Psoas muscle (tissue), 8 donors: ENCODE data around the gene PLEKHH2. TPM values are rescaled to one million over a fixed set of nuclear protein-coding genes. Genes with fewer than 3 reads are reported as not detected.

Source experiments
- ATAC-seq, 4 donors: fragments of 200-7000 bp; cut with Tn5 transposase; one replicate each; pipeline ENCODE4 v1.9.1; 2020; ENCODE audit warnings: moderate library complexity in 3 of 4, mild to moderate bottlenecking in 2 of 4
- DNase-seq, 2 donors: peaks; one replicate each; pipeline ENCODE4 v3.0.0-alpha.2; 2020
- H3K27ac ChIP-seq: fragments of 200-600 bp; one replicate; pipeline ENCODE4 v1.8.0; 2022
- H3K27me3 ChIP-seq, 3 donors: fragments of 200-600 bp in 1 of 3; one replicate each; pipeline versions ENCODE4 v1.6.1 to v1.8.0; 2013 to 2022; ENCODE audit warnings: low read length in 2 of 3, mild to moderate bottlenecking in 2 of 3, moderate library complexity in 1 of 3; ENCODE audit not compliant: insufficient read depth in 3 of 3
- H3K36me3 ChIP-seq, 2 donors: fragments of 200-600 bp in 1 of 2; one replicate each; pipeline versions ENCODE4 v1.6.1 to v1.8.0; 2013 to 2022; ENCODE audit warnings: low read depth in 1 of 2, mild to moderate bottlenecking in 1 of 2, moderate library complexity in 1 of 2; ENCODE audit not compliant: insufficient read depth in 1 of 2
- H3K4me1 ChIP-seq: fragments of 200-600 bp; one replicate; pipeline ENCODE4 v1.8.0; 2022
- H3K4me3 ChIP-seq: fragments of 200-600 bp; one replicate; pipeline ENCODE4 v1.8.0; 2022; ENCODE audit warnings: mild to moderate bottlenecking
- H3K9me3 ChIP-seq: fragments of 200-600 bp; one replicate; pipeline ENCODE4 v1.8.0; 2022
- CTCF ChIP-seq: fragments of 200-600 bp; IDR thresholded peaks from one replicate; pipeline ENCODE4 v1.8.0; 2022; ENCODE audit warnings: antibody characterized with exemption
- WGBS, 3 donors: extraction: QIAGEN DNeasy Blood & Tissue Kit; methylation state at CpG; one replicate each; pipeline versions ENCODE4 v1.1.6 to v1.1.7; 2013; 5-methylcytosine and 5-hydroxymethylcytosine counted together
- intact Hi-C, 2 donors: fragments of 100-400 bp; cut with DNase I; formaldehyde crosslinking; loops; one replicate each; pipeline versions ENCODE4 v1.11.0 to v1.14.2; 2022
- polyA plus RNA-seq, 3 donors: library from polyadenylated mRNA; stranded (reverse); fragments of 200-250 nt; gene quantifications; one replicate each; pipeline ENCODE4 v1.2.3, GENCODE V29; 2013
- total RNA-seq, 4 donors: library from RNA; stranded (reverse); fragmentation: NEBNext Ultra II Directional in 2 of 4; extraction: Animal tissue kit (Norgen Biotek cat#: 25700) in 2 of 4; gene quantifications; one replicate each; pipeline versions ENCODE4 v1.2.1 to v1.2.4, GENCODE V29; 2021 to 2023
- donor health status: healthy with polysubstance abuse.
- donor health status: DM: no; HTN: no; CAD: no; lungs with moderate emphysema.
- donor health status: Bipolar disorder and iron deficiency.
- donor health status: healthy.
- donor health status: DM: yes; HTN: yes; CAD: no.
- donor health status: DM: no; HTN: no; CAD: no.
- donor health status: DM: no; HTN: no; CAD: no.
- donor health status: DM: yes; HTN: yes; CAD: no.

Gene PLEKHH2
- total and polyA plus RNA-seq, 7 donors: 0.14 to 2.2 (median 0.38) TPM

- no peaks in the 10 kb centered on the region for H3K4me1 ChIP-seq
- intact Hi-C loops: no loop called here
- 93 to 98% (median 95%) methylated on average over 2 of the region's 2 CpGs for WGBS, 3 donors
- no peaks in the 10 kb centered on the region for H3K27me3 ChIP-seq
- H3K27ac ChIP-seq: no peak overlapping the region
- no peaks in the 10 kb centered on the region for H3K9me3 ChIP-seq
- no peak for DNase-seq
- TF ChIP-seq CTCF: no peak
- H3K4me3 ChIP-seq: no peak overlapping the region
- peaks cover 0 to 56% of the 10 kb centered on the region in 2 donors for H3K36me3 ChIP-seq
- ATAC-seq: no peak
Observed at GRCh38 chr2:43802135-43802534, 165.1 kb downstream of the PLEKHH2 start.

- no peak for DNase-seq
- intact Hi-C loops: no loop called here
- no peaks in the 10 kb centered on the region for H3K9me3 ChIP-seq
- H3K27ac ChIP-seq: no peak overlapping the region
- H3K4me3 ChIP-seq: no peak overlapping the region
- TF ChIP-seq CTCF: no peak
- no peaks in the 10 kb centered on the region for H3K27me3 ChIP-seq
- no peak for ATAC-seq
- no peaks in the 10 kb centered on the region for H3K4me1 ChIP-seq
- 79 to 94% (median 93%) methylated on average over 1 of the region's 1 CpG for WGBS, 3 donors
- peaks cover 0 to 52% of the 10 kb centered on the region in 2 donors for H3K36me3 ChIP-seq
Observed at GRCh38 chr2:43803113-43803512, 166.1 kb downstream of the PLEKHH2 start.

GRCh38 chr2:43806719-43807031 is 169.6 kb downstream of the PLEKHH2 start:
- 80 to 87% (median 82%) methylated on average over 2 of the region's 2 CpGs for WGBS, 3 donors
- intact Hi-C loops: no loop called here

GRCh38 chr2:43810452-43810851 is 173.4 kb downstream of the PLEKHH2 start:
- intact Hi-C loops: no loop called here
- 63 to 69% (median 65%) methylated on average over 2 of the region's 2 CpGs for WGBS, 3 donors

More at GRCh38 chr2:43806719-43807031, 169.6 kb downstream of the PLEKHH2 start:
- H3K36me3 ChIP-seq: peaks cover 0 to 68% of the 10 kb centered on the region in 2 donors
- no peaks in the 10 kb centered on the region for H3K4me1 ChIP-seq
- H3K27me3 ChIP-seq: no peaks in the 10 kb centered on the region
- no peak for ATAC-seq
- no peak for DNase-seq
- H3K27ac ChIP-seq: no peak overlapping the region
- no peaks in the 10 kb centered on the region for H3K9me3 ChIP-seq
- H3K4me3 ChIP-seq: no peak overlapping the region
- TF ChIP-seq CTCF: no peak

More at GRCh38 chr2:43810452-43810851, 173.4 kb downstream of the PLEKHH2 start:
- no peak for ATAC-seq
- no peak overlapping the region for H3K27ac ChIP-seq
- no peaks in the 10 kb centered on the region for H3K4me1 ChIP-seq
- H3K36me3 ChIP-seq: peaks cover 0 to 40% of the 10 kb centered on the region in 2 donors
- H3K27me3 ChIP-seq: no peaks in the 10 kb centered on the region
- TF ChIP-seq CTCF: no peak
- DNase-seq: no peak
- no peaks in the 10 kb centered on the region for H3K9me3 ChIP-seq
- no peak overlapping the region for H3K4me3 ChIP-seq
